Muscle of leg (tissue), 9 donors: ENCODE data around the gene ETFDH. TPM values are rescaled to one million over a fixed set of nuclear protein-coding genes. Genes with fewer than 3 reads are reported as not detected.

Source experiments
- polyA plus RNA-seq, 8 donors: library from polyadenylated mRNA; unstranded; fragments of 120-200 nt; gene quantifications; one replicate each; pipeline versions ENCODE4 v1.2.1 to v1.2.3, GENCODE V29; 2013; ENCODE audit warnings: inconsistent platforms in 1 of 8, low replicate concordance in 1 of 8; ENCODE audit not compliant: insufficient read length in 8 of 8, insufficient read depth in 1 of 8
- total RNA-seq: library from RNA; stranded (reverse); fragments of 120-200 nt; gene quantifications from one replicate; pipeline ENCODE4 v1.2.4, GENCODE V29; 2013

ETFDH gene
- total and polyA plus RNA-seq, 9 donors: 16.5 to 26.6 (median 19.8) TPM

Other genes starting within 250 kb of the ETFDH start
- 1.1 TPM for gene RXFP1, start 150.4 kb upstream of the ETFDH start, total RNA-seq
- gene RXFP1, start 150.4 kb upstream of the ETFDH start, polyA plus RNA-seq: under 1 TPM; 0.05 to 0.54 (median 0.21) TPM
- 11.4 TPM for gene C4orf46, start 409 bp upstream of the ETFDH start, total RNA-seq
- gene C4orf46, start 409 bp upstream of the ETFDH start, polyA plus RNA-seq: 10 to 100 TPM; 15.7 to 24.4 (median 20.3) TPM
- 30.3 TPM for gene PPID, start 51.1 kb downstream of the ETFDH start, total RNA-seq
- 10 to 100 TPM; 46.7 to 55.2 (median 48.0) TPM for gene PPID, start 51.1 kb downstream of the ETFDH start, polyA plus RNA-seq
- 18.5 TPM for gene FNIP2, start 96.7 kb downstream of the ETFDH start, total RNA-seq
- gene FNIP2, start 96.7 kb downstream of the ETFDH start, polyA plus RNA-seq: 10 to 100 TPM in 7 of 8 donors, 1 to 10 TPM in 1; 8.8 to 17.7 (median 13.1) TPM